GF-D8 (cell line): ENCODE data around the gene BST1.
A peak's percentile ranks its signal among the peaks of the same experiment; 100 is the strongest.
"Not testable (repeated sequence)": the region's sequence is repeated elsewhere in the genome, so short reads cannot be mapped to it uniquely, and the experiment has no call there.

Source experiments
- DNase-seq: peaks from one replicate; lab custom pipeline; 2025; lab: John Stamatoyannopoulos, UW

The BST1 gene

DNA sequence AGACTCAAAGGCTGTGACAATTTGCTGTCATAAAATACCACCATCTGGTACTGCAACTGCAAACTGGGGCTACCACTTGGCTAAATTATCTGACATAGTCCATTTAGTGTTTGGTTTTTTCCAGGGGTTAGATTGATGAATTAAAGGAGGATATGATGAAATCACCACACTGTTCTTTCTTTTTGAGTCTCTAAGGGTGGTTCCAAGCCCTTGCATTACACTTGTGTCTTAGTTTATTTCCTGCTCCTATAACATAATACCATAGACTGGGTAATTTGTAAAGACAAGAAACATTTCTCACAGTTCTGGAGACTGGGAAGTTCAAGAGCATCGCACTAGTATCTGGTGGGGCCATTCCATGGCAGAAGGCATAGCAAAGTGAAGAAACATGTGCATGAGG lies 43.2 kb downstream of the BST1 start:
- DNase-seq = no peak

DNA sequence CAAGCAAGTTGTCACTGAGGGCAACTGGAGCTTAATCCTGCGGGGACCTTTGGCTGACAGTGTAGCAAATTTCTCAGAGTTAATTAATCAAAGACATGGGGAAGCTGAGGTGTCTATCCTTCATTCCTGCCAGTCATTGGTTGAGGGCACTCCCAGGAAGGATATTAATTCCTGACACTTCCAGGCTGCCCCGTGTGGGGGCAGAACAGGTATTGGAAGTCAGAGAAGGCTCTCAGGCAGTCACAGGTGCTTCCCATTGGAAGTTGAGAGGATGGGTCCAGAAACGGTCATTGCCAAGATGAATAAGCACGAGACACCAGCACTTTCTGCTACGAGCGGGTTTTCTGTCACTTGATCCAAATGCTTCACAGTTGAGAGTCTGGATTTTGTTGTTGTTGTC lies 46.1 kb downstream of the BST1 start:
- DNase-seq = no peak

- no peak for DNase-seq
Observed at GRCh38 chr4:15751153-15751552, 48.3 kb downstream of the BST1 start.

GRCh38 chr4:15753081-15753480 lies 50.2 kb downstream of the BST1 start:
- DNase-seq = no peak

DNA sequence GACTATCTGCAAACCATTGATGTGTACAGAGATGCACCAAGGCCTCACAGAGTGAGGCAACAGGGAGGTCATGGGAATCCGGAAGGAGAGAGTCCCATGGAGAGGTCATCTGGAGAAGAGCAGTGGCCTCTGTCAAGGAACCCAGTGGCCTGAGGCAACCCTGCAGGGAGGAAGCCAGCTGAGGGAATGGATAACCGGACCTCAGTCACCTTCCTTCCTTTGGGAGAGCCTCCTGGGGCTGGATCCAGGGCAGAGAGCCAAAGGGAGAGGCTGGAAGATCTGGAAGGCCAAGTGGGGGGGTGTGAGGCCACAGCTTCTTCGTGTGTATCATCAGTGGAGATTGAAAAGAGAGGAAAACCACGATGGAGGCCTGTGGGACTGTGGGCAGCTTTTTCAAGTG lies 50.9 kb downstream of the BST1 start:
- no peak for DNase-seq

GRCh38 chr4:15754323-15754722 lies 51.5 kb downstream of the BST1 start:
- peak; percentile 65 for DNase-seq

DNA sequence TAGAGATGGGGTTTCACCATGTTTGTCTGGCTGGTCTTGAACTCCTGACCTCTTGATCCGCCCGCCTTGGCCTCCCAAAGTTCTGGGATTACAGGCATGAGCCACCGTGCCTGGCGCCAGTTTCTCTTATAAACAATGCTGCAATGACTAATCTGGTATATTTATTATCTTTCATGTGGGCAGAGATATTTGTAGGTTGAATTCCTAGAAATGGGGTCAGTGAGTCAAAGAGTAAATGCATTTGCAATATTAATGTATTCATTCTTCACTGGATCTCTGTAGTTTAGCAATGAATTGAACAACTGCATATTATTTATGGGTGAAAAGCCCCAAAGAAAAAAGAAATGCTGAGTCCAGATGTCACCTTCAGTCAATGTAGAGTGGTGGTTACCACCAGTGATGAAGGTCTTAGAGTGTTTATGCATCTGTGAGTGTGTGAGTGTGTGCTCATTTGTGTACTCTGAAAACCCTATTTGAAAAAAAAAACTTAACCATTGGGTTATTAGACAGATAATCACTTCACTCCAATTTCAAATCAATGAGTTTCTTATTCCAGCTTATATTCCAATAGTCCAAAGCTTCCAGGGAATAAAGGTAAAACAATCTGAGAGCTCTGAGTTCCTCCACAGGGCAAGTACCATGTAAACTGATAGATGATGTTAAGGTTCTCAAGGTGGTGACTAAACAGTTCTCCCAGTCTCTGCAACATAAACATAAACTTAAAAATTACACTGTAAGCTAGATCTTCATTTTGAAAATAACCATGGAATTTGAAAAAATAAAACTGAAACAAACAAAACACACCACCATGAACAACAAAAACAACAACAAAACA lies 52.7 kb downstream of the BST1 start:
- DNase-seq = no peak

- peak; percentile 98 for DNase-seq
Observed at GRCh38 chr4:15756361-15756861, 53.5 kb downstream of the BST1 start.

DNA sequence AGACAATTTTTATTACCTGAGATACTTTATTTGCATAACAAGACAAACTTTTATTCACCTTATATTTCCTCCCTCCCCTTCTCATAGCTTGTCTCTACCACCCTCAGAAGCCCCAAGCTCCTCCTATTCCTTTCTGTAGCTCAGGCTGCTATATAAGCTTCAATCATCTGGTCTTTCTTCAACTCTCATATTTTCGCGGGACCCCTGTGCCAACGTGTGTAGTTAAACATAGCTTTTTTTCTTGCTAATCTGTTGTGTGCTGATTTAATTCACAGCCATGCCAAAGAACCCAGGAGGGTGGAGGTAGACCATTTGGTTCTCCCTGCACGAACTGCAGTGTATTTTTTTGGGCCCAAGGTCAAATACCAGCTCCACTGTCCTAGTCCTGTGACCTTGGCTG lies 54.2 kb downstream of the BST1 start:
- DNase-seq = no peak

- DNase-seq = no peak
Observed at GRCh38 chr4:15758294-15758693, 55.4 kb downstream of the BST1 start.

DNA sequence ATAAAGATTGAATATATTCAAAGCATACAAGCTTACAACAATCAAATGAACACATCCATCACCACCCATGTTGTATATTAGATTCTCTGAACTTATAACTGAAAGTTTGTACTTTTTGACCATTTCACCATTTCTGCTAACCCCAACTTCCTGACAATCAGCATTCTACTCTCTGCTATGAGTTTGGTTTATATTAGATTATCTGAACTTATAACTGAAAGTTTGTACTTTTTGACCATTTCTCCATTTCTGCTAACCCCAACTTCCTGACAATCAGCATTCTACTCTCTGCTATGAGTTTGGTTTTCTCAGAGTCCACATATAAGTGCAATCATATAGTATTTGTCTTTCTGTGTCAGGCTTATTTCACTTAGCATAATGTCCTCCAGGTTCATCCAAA lies 59.6 kb downstream of the BST1 start:
- not testable (repeated sequence) for DNase-seq

DNA sequence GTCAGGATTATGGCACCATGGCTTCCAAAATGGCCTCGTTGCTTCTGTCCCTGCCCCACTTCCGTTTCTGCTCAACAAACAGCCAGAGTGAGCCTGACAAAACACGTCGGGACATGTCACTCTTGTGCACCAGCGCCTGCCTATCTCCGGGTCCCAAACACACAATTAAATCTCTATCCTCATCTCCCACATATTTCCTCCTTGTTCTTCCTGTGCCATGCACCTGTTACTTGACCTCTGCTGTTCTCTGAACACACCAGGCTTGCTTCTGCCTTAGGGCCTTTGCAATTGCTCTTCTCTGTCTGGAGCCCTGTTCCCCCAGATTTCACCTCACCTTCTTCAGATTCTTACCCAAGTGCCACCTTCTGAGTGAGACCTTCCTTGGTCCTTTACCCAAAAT lies 62.5 kb downstream of the BST1 start:
- DNase-seq = peak; percentile 85

- peak; percentile 73 for DNase-seq
Observed at GRCh38 chr4:15765910-15766697, 63.2 kb downstream of the BST1 start.

DNA sequence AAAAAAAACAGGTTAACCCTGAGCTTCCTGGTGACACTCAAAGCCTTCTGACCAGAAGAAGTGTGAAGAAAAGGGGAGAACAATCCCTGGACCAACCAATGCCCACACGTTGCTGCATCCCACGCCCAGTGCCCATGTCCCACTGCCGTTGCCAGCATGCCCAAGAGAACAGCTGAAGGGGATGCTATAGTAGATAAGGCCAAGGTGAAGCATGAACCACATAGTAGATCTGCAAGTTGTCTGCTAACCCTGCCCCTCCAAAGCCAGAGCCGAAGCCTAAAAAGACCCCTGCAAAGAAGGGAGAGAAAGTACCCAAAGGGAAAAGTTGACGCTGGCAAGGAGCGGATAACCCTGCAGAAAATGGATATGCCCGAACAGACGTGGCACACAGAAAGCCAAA lies 64.0 kb downstream of the BST1 start:
- DNase-seq = no peak

GRCh38 chr4:15769202-15769601 lies 66.3 kb downstream of the BST1 start:
- no peak for DNase-seq

GRCh38 chr4:15771216-15772058 lies 68.6 kb downstream of the BST1 start:
- DNase-seq = no peak

DNA sequence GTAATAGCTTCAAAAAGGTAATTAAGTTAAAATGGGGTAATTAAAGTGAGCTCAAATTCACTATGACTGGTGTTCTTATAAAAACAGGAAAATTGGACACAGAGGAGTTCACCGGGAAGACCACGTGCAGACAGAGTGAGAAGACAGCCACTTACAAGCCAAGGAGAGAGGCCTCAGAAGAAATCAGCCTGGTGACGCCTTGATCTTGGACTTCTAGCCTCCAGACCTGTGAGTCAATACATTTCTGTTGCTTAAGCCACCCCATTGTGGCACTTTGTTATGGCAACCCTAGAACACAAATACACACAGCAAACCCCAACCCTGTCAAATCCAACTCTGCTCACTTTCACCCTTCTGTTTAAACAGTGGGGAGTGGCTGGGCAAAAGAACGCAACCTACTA lies 71.2 kb downstream of the BST1 start:
- peak; percentile 12 for DNase-seq

DNA sequence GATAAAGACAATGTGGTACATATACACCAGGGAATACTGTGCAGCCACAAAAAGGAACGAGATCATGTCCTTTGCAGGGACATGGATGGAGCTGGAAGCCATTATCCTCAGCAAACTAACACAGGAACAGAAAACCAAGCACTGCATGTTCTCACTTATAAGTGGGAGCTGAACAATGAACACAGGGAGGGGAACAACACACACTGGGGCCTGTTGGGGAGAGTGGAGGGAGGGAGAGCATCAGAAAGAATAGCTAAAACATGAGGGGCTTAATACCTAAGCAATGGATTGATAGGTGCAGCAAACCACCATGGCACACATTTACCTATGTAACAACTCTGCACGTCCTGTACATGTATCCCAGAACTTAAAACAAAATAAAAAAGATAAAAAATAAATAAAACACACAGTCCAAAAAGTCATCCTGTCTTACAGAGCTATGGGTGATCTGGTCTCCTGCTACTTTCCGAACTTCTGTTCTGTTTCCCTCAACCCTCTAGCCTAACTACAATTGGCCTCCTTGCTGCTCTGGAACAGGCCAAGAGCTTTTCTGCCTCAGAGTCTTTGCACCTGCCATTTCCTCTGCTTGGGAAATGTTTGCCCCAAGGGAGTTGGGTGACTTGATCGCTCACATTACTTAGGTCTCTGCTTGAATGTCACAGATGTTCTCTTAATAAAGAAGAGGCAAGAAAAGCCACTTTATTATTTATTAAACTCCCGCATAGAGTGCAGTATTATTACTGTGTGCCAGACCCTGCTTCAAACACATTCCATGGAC lies 74.2 kb downstream of the BST1 start:
- DNase-seq = peak; percentile 3

DNA sequence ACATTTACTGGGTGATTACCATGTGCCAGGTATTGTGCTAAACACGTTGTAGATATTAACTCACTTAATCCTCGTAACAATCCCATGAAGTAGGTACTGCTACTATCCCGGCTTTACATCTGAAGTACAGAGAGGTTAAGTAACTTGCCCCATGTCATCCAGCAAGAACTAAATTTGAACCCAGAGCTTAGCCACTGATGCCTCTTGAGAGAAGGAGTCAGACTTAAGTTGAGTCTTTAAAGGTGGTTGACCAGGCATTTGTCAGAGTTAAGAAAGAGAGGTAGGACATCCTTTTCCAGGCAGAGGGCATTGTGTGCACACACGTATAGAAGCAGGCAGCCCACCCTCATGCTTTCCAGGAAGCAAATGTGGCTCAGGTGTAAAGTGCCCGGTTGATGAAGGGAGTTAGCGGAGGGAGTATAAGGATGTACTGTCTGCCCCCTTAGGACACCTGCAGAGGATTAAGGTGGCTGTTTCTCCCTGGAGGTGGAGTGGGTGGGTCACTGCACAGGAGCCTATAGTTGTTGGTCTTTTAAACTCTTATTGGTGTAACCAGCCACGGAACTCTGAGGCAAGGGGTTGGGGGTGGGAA lies 74.9 kb downstream of the BST1 start:
- DNase-seq = no peak

DNA sequence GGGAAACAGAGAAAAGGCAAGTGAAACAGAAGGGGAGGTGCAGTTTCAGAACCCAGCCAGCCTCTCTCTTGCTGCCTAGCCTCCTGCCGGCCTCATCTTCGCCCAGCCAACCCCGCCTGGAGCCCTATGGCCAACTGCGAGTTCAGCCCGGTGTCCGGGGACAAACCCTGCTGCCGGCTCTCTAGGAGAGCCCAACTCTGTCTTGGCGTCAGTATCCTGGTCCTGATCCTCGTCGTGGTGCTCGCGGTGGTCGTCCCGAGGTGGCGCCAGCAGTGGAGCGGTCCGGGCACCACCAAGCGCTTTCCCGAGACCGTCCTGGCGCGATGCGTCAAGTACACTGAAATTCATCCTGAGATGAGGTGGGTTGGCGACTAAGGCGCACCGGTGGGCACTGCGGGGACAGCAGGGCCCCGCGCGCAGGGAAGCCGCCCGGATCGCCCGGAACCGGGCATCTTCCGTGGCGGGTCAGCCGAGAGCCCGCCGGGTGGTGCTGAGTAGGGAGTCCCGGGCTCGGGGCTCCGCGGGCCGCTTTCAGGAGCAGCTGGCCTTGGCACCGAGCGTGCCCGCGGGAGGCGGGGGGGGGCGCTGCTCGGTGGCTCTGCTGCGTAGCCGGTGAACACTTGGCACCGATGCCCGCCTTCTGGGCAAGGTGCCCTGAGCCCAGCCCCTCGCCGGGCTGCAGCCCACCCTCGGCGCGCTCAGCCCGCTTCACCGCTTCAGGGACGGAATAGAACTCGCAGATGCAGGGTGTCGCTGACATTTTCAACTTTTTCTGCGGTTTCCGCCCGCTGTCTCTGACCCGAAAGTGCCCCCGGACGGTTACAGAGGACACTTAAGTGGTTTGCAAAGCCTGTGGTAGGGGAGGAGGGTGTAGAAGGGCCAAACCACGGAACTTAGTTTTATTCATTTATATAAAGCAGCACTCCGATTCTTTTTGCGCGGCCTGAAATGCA lies 75.7 kb downstream of the BST1 start, which contains the start of gene CD38:
CD38 (plus strand) TSS at position 40 of the 953 bp plus-strand sequence; CDS start at position 127, 87 bp downstream.
- peak; percentile 74 for DNase-seq
